GM21723 (cell line): ENCODE results near the gene FKBP7.
"Not testable (repeated sequence)": the region's sequence is repeated elsewhere in the genome, so short reads cannot be mapped to it uniquely, and the experiment has no call there.

ENCODE experiments used
- ATAC-seq: cut with Tn5 transposase; IDR thresholded peaks from one replicate; pipeline ENCODE4 v1.9.1; 2021; ENCODE audit warnings: mild to moderate bottlenecking, moderate library complexity; ENCODE audit not compliant: unreplicated experiment

Gene FKBP7

GRCh38 chr2:178478439-178479274 lies at the start of gene FKBP7:
Gene FKBP7, minus strand, starts transcription at chr2:178478600. Its CDS starts 101 bp downstream, at chr2:178478499.
- ATAC-seq = peak; percentile 56

DNA sequence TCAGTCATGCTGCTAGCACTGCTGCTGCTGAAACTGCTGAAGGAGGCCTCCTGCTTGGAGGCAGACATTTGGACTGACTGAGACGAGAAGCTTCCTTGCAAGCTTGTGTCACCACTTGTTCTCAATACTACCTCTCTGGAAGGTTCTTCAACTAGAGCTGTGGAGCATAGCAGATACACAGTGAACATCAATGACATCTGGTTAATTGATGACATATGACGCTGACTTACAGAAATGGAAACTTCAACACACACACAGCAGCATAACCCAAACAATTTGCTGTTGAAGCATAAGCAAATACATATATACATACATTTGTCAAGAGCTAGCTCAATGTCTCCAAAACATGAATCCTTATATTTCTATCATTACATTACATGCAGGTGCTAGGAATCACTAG lies 49.2 kb upstream of the FKBP7 start:
- ATAC-seq = no peak

DNA sequence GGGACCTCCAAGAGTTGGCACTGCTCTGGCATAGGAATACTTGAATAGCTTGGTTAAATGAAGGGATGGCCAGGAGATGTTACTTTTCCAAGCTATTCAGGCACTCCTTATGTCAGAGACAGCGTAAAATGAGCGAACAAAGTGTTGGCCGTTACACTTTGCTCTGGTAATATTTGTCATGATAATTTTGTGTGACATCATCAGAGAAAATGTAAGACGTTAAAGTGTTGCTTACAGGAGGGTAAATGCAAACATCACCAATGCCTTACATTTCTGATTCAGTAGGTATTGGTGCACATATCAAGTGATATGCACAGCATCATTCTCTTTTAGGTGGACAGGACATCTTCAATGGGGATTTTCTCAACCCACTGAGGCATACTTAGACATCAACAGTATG lies 47.9 kb upstream of the FKBP7 start:
- ATAC-seq = no peak

- ATAC-seq = not testable (repeated sequence)
These were observed 47.1 kb upstream of the FKBP7 start for GRCh38 chr2:178525460-178525859.

- ATAC-seq = not testable (repeated sequence)
These were observed 46.6 kb upstream of the FKBP7 start for GRCh38 chr2:178525010-178525409.

GRCh38 chr2:178523596-178524134 lies 45.3 kb upstream of the FKBP7 start:
- peak; percentile 26 for ATAC-seq

- peak; percentile 85 for ATAC-seq
These were observed 44.7 kb upstream of the FKBP7 start for GRCh38 chr2:178522950-178523595.

DNA sequence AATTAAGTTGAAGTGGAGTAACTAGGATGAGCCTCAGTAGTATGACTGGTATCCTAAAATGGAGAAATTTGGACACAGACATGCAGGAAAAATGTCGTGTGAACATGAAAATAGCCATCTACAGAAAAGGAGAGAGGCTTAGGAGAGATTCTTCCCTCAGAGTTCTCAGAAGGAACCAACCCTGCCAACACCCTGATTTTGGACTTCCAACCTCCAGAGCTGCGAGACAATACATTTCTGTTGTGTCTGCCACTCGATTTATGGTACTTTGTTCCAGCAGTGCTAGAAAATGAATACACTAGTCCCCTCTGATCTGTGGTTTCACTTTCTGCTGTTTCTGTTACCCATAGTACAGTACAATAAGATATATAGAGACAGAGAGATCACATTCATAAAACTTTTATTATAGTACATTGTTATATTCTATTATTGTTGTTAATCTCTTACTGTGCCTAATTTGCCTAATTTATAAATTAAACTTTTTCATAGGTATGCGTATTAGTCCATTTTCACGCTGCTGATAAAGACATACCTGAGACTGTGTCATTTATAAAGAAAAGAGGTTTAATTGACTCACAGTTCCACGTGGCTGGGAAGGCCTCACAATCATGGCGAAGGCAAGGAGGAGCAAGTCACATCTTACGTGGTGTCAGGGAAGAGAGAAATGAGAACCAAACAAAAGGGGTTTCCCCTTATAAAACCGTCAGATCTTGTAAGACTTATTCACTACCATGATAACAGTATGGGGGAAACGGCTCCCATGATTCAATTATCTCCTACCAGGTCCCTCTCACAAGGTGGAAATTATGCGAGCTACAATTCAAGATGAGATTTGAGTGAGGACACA lies 43.1 kb upstream of the FKBP7 start:
- no peak for ATAC-seq

- no peak for ATAC-seq
These were observed 39.1 kb upstream of the FKBP7 start for GRCh38 chr2:178517496-178517895.

GRCh38 chr2:178514664-178515063 lies 36.3 kb upstream of the FKBP7 start:
- ATAC-seq = peak; percentile 63

GRCh38 chr2:178513876-178514275 lies 35.5 kb upstream of the FKBP7 start:
- ATAC-seq = no peak

- ATAC-seq = no peak
These were observed 34.1 kb upstream of the FKBP7 start for GRCh38 chr2:178512484-178512883.

- no peak for ATAC-seq
These were observed 32.0 kb upstream of the FKBP7 start for GRCh38 chr2:178510384-178510783.

GRCh38 chr2:178508646-178509045 lies 30.2 kb upstream of the FKBP7 start:
- no peak for ATAC-seq

DNA sequence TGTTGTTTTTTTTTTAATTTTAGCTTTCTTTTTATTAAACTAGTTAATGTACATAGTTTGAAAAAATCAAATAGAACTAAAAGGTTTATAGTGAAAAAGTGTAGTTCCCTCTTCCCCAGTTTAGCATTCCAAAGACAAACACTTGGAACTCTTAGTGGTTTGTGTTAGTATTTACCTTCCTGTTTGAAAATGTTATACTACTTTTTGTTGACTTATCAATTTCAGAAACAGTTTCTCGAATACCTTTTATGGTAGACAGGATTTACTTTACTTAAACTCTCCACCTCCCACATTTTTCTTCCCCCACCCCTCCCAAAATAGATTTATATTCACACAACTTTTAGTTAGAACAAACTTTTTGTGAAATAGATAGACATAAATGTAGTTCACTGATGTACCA lies 28.5 kb upstream of the FKBP7 start:
- no peak for ATAC-seq

- no peak for ATAC-seq
These were observed 28.1 kb upstream of the FKBP7 start for GRCh38 chr2:178506524-178506923.

- ATAC-seq = no peak
These were observed 27.7 kb upstream of the FKBP7 start for GRCh38 chr2:178506101-178506500.

- ATAC-seq = no peak
These were observed 24.4 kb upstream of the FKBP7 start for GRCh38 chr2:178502751-178503150.

GRCh38 chr2:178499640-178500039 lies 21.2 kb upstream of the FKBP7 start:
- ATAC-seq = no peak

GRCh38 chr2:178498137-178498536 lies 19.7 kb upstream of the FKBP7 start:
- ATAC-seq = no peak

- ATAC-seq = no peak
These were observed 17.6 kb upstream of the FKBP7 start for GRCh38 chr2:178496049-178496448.
